ENCODE data around the gene FEZF1.

Gene FEZF1

DNA sequence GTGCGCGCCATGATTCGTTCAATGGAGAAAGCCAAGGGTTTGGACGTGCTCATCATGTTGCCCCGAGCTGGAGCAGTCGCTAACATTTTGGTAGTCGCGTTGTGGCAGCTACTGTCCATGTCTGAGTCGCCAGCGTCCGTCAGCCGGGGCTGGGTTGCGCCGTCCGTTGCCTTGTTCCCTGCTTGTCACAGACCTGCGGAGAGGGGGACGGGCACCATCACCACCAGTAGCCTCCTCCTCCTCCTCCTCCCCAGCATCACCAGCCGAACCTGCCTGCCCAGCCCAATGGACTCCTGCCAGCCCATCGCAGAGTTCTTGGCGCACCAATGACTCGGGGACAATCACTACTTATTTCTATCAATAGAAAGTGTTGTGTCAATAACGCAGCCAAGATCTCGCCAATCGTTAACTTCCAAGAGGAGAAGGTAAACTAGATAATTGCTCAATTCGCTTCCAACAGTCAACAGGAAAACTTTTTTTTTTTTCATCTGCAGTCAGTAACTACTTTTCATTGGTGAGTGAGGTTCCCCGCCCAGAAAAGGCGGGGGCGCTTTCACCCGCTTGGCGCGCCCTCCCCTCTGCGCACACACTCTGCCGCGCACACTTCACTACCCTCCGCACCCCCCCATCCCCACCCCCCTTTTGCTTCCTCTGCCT is at the start of gene FEZF1:
TSS of gene FEZF1 (minus strand) at position 432 of the 657 bp plus-strand sequence. CDS start at position 119, 313 bp downstream.
- Histone ChIP-seq H3K27ac (ENCODE audit: low read depth, low read length) (no peak within 1 kb of the TSS), H3K9ac (ENCODE audit: low read length in 5 of 5) (no peak within 1 kb of the TSS), H3K4me3 (ENCODE audit: low read depth in 1 of 5, low read length in 5 of 5) (peak within 1 kb of the TSS in 4 of 5 donors; percentile 40 to 53 (median 46)), H3K36me3 (ENCODE audit: control insufficient read depth in 5 of 5, insufficient read depth in 5 of 5, low read length in 5 of 5) (no peaks in the 10 kb centered on the region), H3K4me1 (ENCODE audit: control insufficient read depth in 5 of 5, insufficient read depth in 5 of 5, low read length in 5 of 5) (peaks cover 4 to 45% (median 41%) of the 10 kb centered on the region in 5 donors), H3K27me3 (ENCODE audit: control insufficient read depth in 5 of 5, insufficient read depth in 4 of 5, low read length in 5 of 5) (peaks cover 73 to 94% (median 84%) of the 10 kb centered on the region in 5 donors), H3K9me3 (ENCODE audit: control insufficient read depth in 5 of 5, low read length in 5 of 5) (peaks cover 0 to 2% (median 0%) of the 10 kb centered on the region in 5 donors)

DNA sequence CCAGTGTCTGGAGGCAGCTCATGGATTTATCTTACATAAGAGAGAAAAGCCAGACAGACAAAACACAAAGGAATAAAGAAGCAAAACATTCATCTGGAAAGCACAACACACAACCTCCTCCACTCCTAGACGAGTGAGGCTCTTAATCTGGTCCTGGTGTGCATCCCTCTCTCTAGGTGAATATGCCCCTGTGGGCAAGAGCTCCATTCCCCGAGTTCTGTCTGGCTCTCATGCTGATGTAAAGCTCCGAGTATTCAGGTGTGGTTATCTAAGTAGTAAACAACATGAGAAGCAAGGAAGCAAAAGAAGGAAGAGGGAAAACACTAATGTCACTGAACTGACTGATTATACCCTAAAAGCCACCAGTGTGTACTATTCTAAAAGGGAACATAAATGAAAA is 47.9 kb upstream of the FEZF1 start:
- no peaks in the 10 kb centered on the region for H3K27me3 ChIP-seq (ENCODE audit: control insufficient read depth in 5 of 5, insufficient read depth in 4 of 5, low read length in 5 of 5)
- no peaks in the 10 kb centered on the region for H3K4me1 ChIP-seq (ENCODE audit: control insufficient read depth in 5 of 5, insufficient read depth in 5 of 5, low read length in 5 of 5)
- no peak overlapping the region for H3K4me3 ChIP-seq (ENCODE audit: low read depth in 1 of 5, low read length in 5 of 5)
- H3K27ac ChIP-seq (ENCODE audit: low read depth, low read length) = no peak overlapping the region
- no peak overlapping the region for H3K9ac ChIP-seq (ENCODE audit: low read length in 5 of 5)
- H3K36me3 ChIP-seq (ENCODE audit: control insufficient read depth in 5 of 5, insufficient read depth in 5 of 5, low read length in 5 of 5) = no peaks in the 10 kb centered on the region
- no peaks in the 10 kb centered on the region for H3K9me3 ChIP-seq (ENCODE audit: control insufficient read depth in 5 of 5, low read length in 5 of 5)

DNA sequence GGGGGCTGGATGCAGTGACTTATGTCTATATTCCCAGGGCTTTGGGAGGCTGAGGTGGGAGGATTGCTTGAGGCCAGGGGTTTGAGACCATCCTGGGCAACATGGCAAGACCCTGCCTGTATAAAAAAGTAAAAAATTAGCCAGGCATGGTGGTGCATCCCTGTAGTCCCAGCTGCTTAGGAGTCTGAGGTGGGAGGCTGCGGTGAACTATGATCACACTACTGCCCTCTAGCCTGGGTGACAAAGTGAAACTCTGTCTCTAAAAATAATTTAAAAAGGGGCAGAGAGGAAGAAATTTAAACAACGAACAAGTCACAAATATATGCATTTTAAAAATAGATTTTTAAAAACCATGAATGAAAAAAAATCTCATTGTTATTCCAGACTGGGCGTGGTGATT is 46.2 kb upstream of the FEZF1 start:
- no peaks in the 10 kb centered on the region for H3K4me1 ChIP-seq (ENCODE audit: control insufficient read depth in 5 of 5, insufficient read depth in 5 of 5, low read length in 5 of 5)
- no peaks in the 10 kb centered on the region for H3K9me3 ChIP-seq (ENCODE audit: control insufficient read depth in 5 of 5, low read length in 5 of 5)
- H3K9ac ChIP-seq (ENCODE audit: low read length in 5 of 5) = no peak overlapping the region
- no peak overlapping the region for H3K27ac ChIP-seq (ENCODE audit: low read depth, low read length)
- no peak overlapping the region for H3K4me3 ChIP-seq (ENCODE audit: low read depth in 1 of 5, low read length in 5 of 5)
- no peaks in the 10 kb centered on the region for H3K36me3 ChIP-seq (ENCODE audit: control insufficient read depth in 5 of 5, insufficient read depth in 5 of 5, low read length in 5 of 5)
- no peaks in the 10 kb centered on the region for H3K27me3 ChIP-seq (ENCODE audit: control insufficient read depth in 5 of 5, insufficient read depth in 4 of 5, low read length in 5 of 5)

DNA sequence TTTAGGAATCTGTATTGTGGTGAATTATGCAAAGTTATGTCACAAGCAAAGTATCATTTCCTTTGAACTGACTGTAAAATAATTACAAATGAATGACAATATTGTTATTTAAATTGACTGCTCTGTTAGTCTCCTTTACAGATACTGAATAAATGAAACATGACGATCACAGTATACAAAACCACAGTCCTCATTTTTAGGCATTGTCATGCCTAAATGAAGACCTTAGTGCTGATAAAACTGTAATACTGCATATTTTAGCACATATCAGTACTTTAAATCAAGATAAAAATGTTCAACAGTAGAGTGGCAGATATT is 39.7 kb upstream of the FEZF1 start:
- Histone ChIP-seq H3K36me3 (ENCODE audit: control insufficient read depth in 5 of 5, insufficient read depth in 5 of 5, low read length in 5 of 5) (no peaks in the 10 kb centered on the region), H3K4me3 (ENCODE audit: low read depth in 1 of 5, low read length in 5 of 5) (no peak overlapping the region), H3K9me3 (ENCODE audit: control insufficient read depth in 5 of 5, low read length in 5 of 5) (no peaks in the 10 kb centered on the region), H3K27me3 (ENCODE audit: control insufficient read depth in 5 of 5, insufficient read depth in 4 of 5, low read length in 5 of 5) (no peaks in the 10 kb centered on the region), H3K4me1 (ENCODE audit: control insufficient read depth in 5 of 5, insufficient read depth in 5 of 5, low read length in 5 of 5) (no peaks in the 10 kb centered on the region), H3K27ac (ENCODE audit: low read depth, low read length) (no peak overlapping the region), H3K9ac (ENCODE audit: low read length in 5 of 5) (no peak overlapping the region)

DNA sequence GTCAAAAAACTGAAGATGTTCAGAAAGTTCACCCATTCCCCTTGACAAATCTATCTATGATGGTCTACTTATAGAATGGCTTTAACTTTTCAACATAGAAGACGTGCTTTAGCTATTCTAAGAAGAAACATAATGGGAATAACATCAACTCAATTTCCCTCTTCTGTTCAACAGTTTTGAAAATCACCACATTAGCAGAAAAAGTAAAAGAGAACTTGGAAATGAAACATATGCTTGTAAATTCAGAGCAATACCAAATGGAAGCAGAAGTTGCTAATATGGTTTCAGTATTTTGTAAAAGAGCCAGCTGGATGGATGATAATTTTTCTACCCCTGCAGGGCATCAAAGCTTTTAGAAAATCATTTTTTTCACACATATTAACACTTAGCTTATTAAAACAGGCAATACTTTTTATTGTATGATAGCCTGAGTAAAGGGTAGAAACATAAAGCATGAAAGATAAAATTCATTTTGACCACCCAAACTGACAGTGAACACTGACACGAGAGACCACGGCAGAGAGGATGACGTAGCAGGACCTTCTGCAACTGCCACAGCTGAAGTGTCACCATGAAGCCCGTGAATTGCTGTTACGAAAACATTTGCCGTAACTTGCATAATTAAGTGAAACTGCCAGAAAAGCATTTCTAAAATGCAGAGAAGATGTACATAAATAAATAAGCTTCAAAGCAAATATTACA is 39.2 kb upstream of the FEZF1 start:
- no peaks in the 10 kb centered on the region for H3K4me1 ChIP-seq (ENCODE audit: control insufficient read depth in 5 of 5, insufficient read depth in 5 of 5, low read length in 5 of 5)
- no peaks in the 10 kb centered on the region for H3K36me3 ChIP-seq (ENCODE audit: control insufficient read depth in 5 of 5, insufficient read depth in 5 of 5, low read length in 5 of 5)
- H3K9ac ChIP-seq (ENCODE audit: low read length in 5 of 5) = no peak overlapping the region

DNA sequence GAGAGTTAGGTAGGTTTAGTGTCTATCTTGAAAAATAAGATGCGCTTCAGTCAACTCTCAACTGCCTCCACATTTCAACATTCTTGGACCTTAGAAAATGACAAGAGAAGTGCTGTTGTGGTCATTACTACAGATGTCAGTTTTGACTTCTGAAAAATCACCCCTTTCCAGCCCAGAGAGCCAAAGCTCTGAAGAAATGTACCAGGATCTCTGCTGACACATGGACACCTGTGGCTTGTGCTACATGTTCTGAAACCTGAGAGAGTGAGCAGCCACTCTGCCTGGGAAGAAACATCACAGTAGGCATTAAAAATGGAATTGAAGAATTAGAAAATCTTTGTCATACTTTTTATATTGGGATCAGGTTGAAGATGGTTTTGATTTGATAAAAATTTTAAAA is 35.9 kb upstream of the FEZF1 start:
- Histone ChIP-seq H3K4me3 (ENCODE audit: low read depth in 1 of 5, low read length in 5 of 5) (no peak overlapping the region), H3K4me1 (ENCODE audit: control insufficient read depth in 5 of 5, insufficient read depth in 5 of 5, low read length in 5 of 5) (no peaks in the 10 kb centered on the region), H3K9ac (ENCODE audit: low read length in 5 of 5) (no peak overlapping the region), H3K9me3 (ENCODE audit: control insufficient read depth in 5 of 5, low read length in 5 of 5) (no peaks in the 10 kb centered on the region), H3K36me3 (ENCODE audit: control insufficient read depth in 5 of 5, insufficient read depth in 5 of 5, low read length in 5 of 5) (no peaks in the 10 kb centered on the region), H3K27ac (ENCODE audit: low read depth, low read length) (no peak overlapping the region), H3K27me3 (ENCODE audit: control insufficient read depth in 5 of 5, insufficient read depth in 4 of 5, low read length in 5 of 5) (no peaks in the 10 kb centered on the region)

More for the DNA sequence above, 39.2 kb upstream of the FEZF1 start:
- no peaks in the 10 kb centered on the region for H3K9me3 ChIP-seq (ENCODE audit: control insufficient read depth in 5 of 5, low read length in 5 of 5)
- H3K4me3 ChIP-seq (ENCODE audit: low read depth in 1 of 5, low read length in 5 of 5) = no peak overlapping the region
- no peak overlapping the region for H3K27ac ChIP-seq (ENCODE audit: low read depth, low read length)
- H3K27me3 ChIP-seq (ENCODE audit: control insufficient read depth in 5 of 5, insufficient read depth in 4 of 5, low read length in 5 of 5) = no peaks in the 10 kb centered on the region

DNA sequence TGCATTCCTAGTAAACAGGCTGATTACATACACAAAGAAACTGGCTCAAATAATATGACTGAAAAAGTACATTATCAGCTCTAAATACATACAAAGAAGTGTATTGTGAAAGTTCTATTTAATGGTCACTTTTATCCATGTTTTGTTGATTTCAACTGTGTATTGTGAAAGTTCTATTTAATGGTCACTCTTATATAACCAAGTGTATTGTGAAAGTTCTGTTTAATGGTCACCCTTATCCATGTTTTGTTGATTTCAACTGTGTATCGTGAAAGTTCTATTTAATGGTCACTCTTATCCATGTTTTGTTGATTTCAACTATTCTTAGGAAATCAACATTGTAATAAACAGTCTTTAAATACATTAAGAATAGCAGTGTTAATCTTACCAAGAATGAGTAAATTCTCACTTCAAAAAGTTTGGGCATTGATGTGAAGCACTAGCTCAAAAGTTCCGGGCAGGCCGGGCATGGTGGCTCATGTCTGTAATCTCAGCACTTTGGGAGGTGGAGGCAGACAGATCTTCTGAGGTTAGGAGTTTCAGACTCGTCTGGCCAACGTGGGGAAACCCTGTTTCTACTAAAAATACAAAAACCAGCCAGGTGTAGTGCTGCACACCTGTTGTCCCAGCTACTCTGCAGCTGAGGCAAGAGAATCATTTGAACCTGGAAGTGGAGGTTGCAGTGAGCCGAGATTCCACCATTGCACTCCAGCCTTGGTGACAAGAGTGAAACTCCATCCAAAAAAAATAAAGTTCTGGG is 34.8 kb upstream of the FEZF1 start:
- Histone ChIP-seq H3K36me3 (ENCODE audit: control insufficient read depth in 5 of 5, insufficient read depth in 5 of 5, low read length in 5 of 5) (no peaks in the 10 kb centered on the region), H3K4me3 (ENCODE audit: low read depth in 1 of 5, low read length in 5 of 5) (no peak overlapping the region), H3K27ac (ENCODE audit: low read depth, low read length) (no peak overlapping the region), H3K4me1 (ENCODE audit: control insufficient read depth in 5 of 5, insufficient read depth in 5 of 5, low read length in 5 of 5) (no peaks in the 10 kb centered on the region), H3K9me3 (ENCODE audit: control insufficient read depth in 5 of 5, low read length in 5 of 5) (no peaks in the 10 kb centered on the region), H3K9ac (ENCODE audit: low read length in 5 of 5) (no peak overlapping the region), H3K27me3 (ENCODE audit: control insufficient read depth in 5 of 5, insufficient read depth in 4 of 5, low read length in 5 of 5) (no peaks in the 10 kb centered on the region)

DNA sequence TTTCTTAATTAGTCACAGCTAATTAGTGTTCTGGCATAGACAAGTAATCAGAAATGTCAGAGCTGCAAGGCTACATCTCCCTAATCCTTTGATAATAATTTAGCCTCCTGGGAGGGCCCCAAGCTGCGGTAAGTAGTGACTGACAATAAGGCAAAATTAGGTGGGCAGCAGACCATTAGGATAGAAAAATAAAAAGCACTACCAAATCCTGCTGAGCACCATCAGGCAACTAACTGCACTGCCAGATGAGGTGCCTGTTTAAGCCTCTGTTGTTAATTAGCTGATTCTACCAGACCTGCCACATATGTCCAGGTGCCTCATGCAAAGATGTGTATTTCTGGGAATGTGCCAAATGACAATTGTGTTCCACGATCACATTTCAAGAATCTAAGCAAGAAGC is 32.5 kb upstream of the FEZF1 start:
- Histone ChIP-seq H3K4me3 (ENCODE audit: low read depth in 1 of 5, low read length in 5 of 5) (no peak overlapping the region), H3K36me3 (ENCODE audit: control insufficient read depth in 5 of 5, insufficient read depth in 5 of 5, low read length in 5 of 5) (no peaks in the 10 kb centered on the region), H3K9ac (ENCODE audit: low read length in 5 of 5) (no peak overlapping the region), H3K27ac (ENCODE audit: low read depth, low read length) (no peak overlapping the region), H3K27me3 (ENCODE audit: control insufficient read depth in 5 of 5, insufficient read depth in 4 of 5, low read length in 5 of 5) (peaks cover 0 to 2% (median 0%) of the 10 kb centered on the region in 5 donors), H3K4me1 (ENCODE audit: control insufficient read depth in 5 of 5, insufficient read depth in 5 of 5, low read length in 5 of 5) (no peaks in the 10 kb centered on the region), H3K9me3 (ENCODE audit: control insufficient read depth in 5 of 5, low read length in 5 of 5) (no peaks in the 10 kb centered on the region)

DNA sequence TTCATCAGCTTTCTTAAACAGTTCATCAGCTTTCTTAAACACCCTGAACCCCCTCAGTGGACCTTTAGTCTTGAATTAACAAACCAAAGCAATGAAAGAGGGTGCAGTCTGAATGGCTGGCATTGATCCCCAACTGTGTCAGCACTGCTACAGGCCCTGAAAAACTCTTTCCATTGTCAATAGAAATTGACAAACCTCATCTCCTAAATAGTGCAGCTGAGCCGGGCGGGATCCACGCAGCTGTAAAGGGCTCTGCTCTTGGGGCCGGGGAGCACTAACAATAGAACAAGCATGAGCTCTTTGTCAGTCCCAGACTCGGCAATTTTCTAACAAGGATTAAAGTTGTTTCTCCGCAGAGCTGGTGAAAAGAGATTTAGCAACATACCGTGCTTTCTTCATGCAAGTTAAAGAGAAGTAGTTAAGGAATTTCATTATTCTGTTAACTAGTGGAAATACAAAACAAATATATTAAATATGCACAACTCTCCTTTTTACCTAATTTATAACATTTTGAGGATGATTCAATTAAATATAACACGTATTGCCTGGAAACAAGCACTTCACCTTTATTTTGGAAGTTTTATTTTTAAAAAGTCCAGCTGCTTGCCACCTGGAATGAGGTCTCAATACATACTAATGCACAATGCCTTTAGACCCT is 24.7 kb upstream of the FEZF1 start:
- Histone ChIP-seq H3K36me3 (ENCODE audit: control insufficient read depth in 5 of 5, insufficient read depth in 5 of 5, low read length in 5 of 5) (no peaks in the 10 kb centered on the region), H3K27me3 (ENCODE audit: control insufficient read depth in 5 of 5, insufficient read depth in 4 of 5, low read length in 5 of 5) (peaks cover 0 to 2% (median 0%) of the 10 kb centered on the region in 5 donors), H3K9ac (ENCODE audit: low read length in 5 of 5) (no peak overlapping the region), H3K4me1 (ENCODE audit: control insufficient read depth in 5 of 5, insufficient read depth in 5 of 5, low read length in 5 of 5) (no peaks in the 10 kb centered on the region), H3K9me3 (ENCODE audit: control insufficient read depth in 5 of 5, low read length in 5 of 5) (no peaks in the 10 kb centered on the region), H3K27ac (ENCODE audit: low read depth, low read length) (no peak overlapping the region), H3K4me3 (ENCODE audit: low read depth in 1 of 5, low read length in 5 of 5) (no peak overlapping the region)

DNA sequence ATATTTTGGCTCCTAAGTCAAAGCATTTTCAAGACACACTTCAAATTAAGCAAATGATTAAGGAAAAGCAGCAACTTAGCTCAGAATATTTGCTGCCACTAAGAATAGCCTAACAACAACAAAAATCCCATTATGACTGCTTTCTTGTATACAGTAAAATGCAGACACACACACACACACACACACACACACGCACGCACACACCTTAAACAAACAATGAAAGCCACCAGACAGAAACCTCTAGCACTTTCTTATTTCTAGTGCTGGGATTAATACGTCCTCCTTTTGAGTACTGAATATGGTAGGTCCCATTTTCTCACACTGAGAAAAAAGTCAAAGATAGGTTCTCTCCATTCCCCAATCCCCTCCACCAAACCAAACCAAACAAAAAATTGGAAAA is 23.4 kb upstream of the FEZF1 start:
- Histone ChIP-seq H3K9ac (ENCODE audit: low read length in 5 of 5) (no peak overlapping the region), H3K4me1 (ENCODE audit: control insufficient read depth in 5 of 5, insufficient read depth in 5 of 5, low read length in 5 of 5) (no peaks in the 10 kb centered on the region), H3K9me3 (ENCODE audit: control insufficient read depth in 5 of 5, low read length in 5 of 5) (no peaks in the 10 kb centered on the region), H3K27me3 (ENCODE audit: control insufficient read depth in 5 of 5, insufficient read depth in 4 of 5, low read length in 5 of 5) (no peaks in the 10 kb centered on the region), H3K36me3 (ENCODE audit: control insufficient read depth in 5 of 5, insufficient read depth in 5 of 5, low read length in 5 of 5) (no peaks in the 10 kb centered on the region), H3K4me3 (ENCODE audit: low read depth in 1 of 5, low read length in 5 of 5) (no peak overlapping the region), H3K27ac (ENCODE audit: low read depth, low read length) (no peak overlapping the region)
